HCT116 (cell line): ENCODE data around the gene PBX3.
"Not testable (repeated sequence)": the region's sequence is repeated elsewhere in the genome, so short reads cannot be mapped to it uniquely, and the experiment has no call there.

Source experiments
- FOSL1 ChIP-seq: IDR thresholded peaks from 2 replicates; pipeline ENCODE4 v1.6.1; 2012; ENCODE audit warnings: low read depth
- JUND ChIP-seq: IDR thresholded peaks from 2 replicates; pipeline ENCODE4 v1.6.1; 2012
- RAD21 ChIP-seq: IDR thresholded peaks from 2 replicates; pipeline ENCODE4 v1.6.1; 2012; ENCODE audit warnings: low read depth, mild to moderate bottlenecking

- not testable (repeated sequence) for TF ChIP-seq JUND, FOSL1, RAD21
These were observed 29.6 kb downstream of the PBX3 start for GRCh38 chr9:125776789-125777188.
